ENCODE data around the gene PELI2.

GRCh38 chr14:56292970-56293369 is 174.8 kb downstream of the PELI2 start:
- TF ChIP-seq, protein P1, sequence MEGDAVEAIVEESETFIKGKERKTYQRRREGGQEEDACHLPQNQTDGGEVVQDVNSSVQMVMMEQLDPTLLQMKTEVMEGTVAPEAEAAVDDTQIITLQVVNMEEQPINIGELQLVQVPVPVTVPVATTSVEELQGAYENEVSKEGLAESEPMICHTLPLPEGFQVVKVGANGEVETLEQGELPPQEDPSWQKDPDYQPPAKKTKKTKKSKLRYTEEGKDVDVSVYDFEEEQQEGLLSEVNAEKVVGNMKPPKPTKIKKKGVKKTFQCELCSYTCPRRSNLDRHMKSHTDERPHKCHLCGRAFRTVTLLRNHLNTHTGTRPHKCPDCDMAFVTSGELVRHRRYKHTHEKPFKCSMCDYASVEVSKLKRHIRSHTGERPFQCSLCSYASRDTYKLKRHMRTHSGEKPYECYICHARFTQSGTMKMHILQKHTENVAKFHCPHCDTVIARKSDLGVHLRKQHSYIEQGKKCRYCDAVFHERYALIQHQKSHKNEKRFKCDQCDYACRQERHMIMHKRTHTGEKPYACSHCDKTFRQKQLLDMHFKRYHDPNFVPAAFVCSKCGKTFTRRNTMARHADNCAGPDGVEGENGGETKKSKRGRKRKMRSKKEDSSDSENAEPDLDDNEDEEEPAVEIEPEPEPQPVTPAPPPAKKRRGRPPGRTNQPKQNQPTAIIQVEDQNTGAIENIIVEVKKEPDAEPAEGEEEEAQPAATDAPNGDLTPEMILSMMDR (conservative IDR thresholded peaks at IDR 0.05; ENCODE audit: low read depth in 2 of 2), result no peak
- no peak for TF ChIP-seq EZH2 (IDR thresholded peaks at IDR 0.05; ENCODE audit: low read depth, unreplicated experiment)
- TF ChIP-seq REST (IDR thresholded peaks at IDR 0.05; ENCODE audit: unreplicated experiment), result no peak
- no peak for TF ChIP-seq JUNB (IDR thresholded peaks at IDR 0.05; ENCODE audit: unreplicated experiment)
- TF ChIP-seq NANOG (IDR thresholded peaks at IDR 0.05; ENCODE audit: borderline replicate concordance), result no peak
- no peak for TF ChIP-seq ZNF114 (CRISPR knock-in tag; IDR thresholded peaks at IDR 0.05)
- no peak for TF ChIP-seq POLR2AphosphoS5 (IDR thresholded peaks at IDR 0.05; ENCODE audit: low read depth)
- TF ChIP-seq ETS1 (IDR thresholded peaks at IDR 0.05), result no peak
- TF ChIP-seq CREB1 (CRISPR knock-in tag; IDR thresholded peaks at IDR 0.05; ENCODE audit: low read depth), result no peak
- TF ChIP-seq ZNF331 (CRISPR knock-in tag; IDR thresholded peaks at IDR 0.05; ENCODE audit: low read depth), result no peak
- no peak for TF ChIP-seq EZH2phosphoT487 (IDR thresholded peaks at IDR 0.05; ENCODE audit: unreplicated experiment)
- no peak for TF ChIP-seq STAT1 (IDR thresholded peaks at IDR 0.05; ENCODE audit: unreplicated experiment)

All from GM23338 (cell line).